Measurements from ENCODE around the gene NAGLU.
A peak's percentile ranks its signal among the peaks of the same experiment; 100 is the strongest.

Gene NAGLU

DNA sequence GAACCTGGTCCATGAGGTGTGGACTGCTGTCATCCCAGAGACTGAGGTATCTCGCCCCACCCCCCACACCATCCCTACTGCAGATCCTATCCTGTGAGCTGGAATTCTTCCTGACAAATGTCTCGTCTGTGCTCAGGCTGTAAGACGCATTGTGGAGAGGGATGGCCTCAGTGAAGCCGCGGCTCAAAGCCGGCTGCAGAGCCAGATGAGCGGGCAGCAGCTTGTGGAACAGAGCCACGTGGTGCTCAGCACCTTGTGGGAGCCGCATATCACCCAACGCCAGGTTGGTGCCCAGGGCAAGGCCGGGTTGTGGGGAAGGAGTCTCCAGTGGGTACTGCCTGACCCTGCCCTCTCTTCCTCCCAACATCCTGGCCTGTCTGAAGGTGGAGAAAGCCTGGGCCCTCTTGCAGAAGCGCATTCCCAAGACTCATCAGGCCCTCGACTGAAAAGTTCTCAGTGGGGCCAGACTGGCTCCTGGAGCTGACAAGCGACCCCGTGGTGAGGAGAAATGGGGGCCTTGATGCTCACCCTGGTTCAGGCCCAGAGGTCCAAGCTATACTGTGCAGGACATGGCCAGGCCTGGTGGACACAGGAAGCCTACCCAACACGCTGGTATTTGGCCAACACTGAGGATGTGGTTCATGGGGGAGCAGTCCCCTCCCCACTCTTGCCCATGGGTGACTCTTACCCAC lies 29.6 kb downstream of the NAGLU start:
- DNase-seq: no peak

DNA sequence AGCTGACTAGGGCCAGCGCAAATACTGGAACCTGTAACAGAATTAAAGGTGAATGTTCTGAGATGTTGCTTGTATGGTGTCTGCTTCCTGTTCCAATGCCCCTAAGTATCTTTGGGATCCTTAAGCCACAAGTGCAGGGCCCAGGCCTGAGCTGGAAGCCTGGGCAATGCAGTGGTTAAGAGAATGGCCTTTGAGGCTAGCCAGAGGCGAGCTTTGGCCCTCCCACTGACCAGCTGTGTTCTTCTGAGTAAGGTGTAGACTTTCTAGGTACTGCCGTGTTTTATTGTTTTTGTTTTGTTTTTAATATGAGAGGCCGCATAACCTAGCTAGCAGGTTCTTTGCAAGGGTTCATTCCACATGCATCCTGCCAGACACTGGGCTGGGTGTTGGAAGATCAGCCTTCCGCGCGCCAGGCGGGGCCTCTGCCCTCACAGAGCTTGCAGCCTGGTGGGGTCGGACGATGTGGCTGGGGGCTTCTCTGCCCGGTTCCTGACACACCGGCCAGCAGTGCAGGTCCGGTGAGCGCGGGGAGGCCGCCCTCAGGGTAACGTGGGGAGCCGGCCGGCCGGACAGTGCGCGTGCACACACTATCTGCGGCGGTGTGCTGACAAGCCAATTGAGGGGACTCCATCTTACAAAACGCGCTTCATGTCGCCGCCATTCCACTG lies 30.3 kb downstream of the NAGLU start:
- DNase-seq: no peak

- DNase-seq: peak; percentile 89 to 92
These were observed 31.0 kb downstream of the NAGLU start, which contains the start of gene MLX for GRCh38 chr17:42566883-42567573. Gene MLX, plus strand, starts transcription at chr17:42567100. Its CDS starts 25 bp downstream, at chr17:42567125.

GRCh38 chr17:42568341-42569111 lies 32.5 kb downstream of the NAGLU start:
- DNase-seq: no peak

DNA sequence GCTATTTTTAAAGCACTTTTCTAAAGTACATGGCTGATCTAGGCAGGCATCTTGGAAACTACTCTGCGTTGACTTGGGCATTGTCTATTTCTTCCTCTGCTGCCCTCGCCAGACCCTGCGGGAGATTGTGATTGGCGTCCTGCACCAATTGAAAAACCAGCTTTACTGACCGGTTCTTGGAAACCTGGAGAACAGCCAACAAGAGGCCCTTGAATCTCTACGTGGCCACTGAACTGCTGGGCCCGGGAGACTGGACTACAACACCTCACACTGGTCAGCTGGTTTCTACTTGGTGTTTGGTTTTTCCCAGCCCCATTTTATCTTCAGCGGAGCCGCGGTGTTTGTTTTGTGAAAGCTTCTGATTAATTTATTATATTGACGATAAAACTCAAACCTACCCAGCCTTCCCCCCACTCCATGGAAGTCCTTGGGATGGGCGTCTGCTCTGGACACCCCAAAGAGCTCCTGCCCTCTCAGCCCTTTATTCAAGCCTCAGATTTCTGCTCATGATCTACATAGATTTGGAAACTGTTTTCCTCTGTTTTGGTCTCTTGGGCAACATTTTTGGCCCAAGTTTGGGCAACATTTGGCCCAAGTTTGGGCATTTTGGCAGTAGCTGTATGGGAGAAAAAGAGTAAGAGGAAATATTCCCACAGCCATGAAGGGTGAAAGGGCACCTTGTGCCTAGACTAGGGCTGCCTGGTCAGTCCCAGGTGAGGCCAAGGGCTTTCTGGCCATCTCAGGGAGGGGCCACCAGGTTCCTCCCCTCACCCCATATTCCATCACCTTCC lies 35.6 kb downstream of the NAGLU start:
- no peak for DNase-seq

- DNase-seq: no peak
These were observed 37.1 kb downstream of the NAGLU start for GRCh38 chr17:42573095-42573494.

DNA sequence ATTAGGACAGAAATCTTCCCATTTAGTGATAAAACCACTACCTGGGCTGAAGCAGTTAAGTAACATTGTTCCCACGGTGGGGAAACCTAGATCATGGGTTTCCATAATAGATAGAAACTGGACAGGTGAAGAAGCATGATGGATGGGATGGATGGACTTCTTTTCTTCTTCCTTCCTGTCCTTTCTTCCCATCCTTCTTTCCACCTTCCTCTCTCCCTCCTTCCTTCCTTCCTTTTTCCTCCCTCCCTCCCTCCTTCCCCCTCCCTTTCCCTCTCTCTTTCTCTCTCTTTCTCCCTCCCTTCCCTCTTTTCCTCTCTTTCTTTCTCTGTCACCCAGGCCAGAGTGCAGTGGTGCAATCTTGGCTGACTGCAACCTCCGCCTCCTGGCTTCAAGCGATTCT lies 38.4 kb downstream of the NAGLU start:
- DNase-seq: no peak

- no peak for DNase-seq
These were observed 41.1 kb downstream of the NAGLU start for GRCh38 chr17:42577140-42577531.

DNA sequence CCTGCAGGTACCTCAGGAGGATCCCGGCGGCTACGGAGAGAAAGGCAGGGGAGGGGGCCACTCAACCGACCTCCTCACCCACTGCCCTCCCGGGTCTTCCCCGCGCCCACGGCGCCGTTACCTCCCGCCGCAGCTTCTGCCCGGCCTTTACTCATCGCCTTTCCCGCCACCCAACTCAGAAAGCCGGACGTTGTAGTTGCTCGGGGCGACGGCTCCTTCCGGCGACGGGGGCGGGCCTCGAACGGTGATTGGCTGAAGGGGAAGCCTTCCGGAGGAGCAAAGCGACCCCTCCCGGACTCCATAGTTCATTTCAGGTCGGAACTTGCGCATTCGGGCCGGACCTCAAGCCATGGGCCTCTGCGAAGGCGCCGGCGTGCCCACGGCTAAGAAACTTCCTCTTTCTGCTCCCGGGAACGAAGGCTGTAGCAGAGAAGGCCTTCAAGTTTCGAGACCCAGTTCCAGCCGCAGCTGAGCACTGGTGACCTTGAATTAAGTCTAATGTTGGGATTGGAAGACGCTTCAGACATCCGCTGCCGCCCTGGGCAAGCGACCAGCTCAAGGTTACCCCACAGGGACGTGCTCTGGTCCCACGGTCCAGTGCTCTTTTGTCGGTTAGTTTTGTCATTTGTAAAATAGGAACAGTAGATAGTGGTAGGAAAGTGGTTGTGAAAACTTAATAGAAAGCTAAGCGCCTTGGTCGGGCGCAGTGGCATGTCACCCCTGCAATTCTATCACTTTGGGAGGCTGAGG lies 41.7 kb downstream of the NAGLU start, which contains the start of gene PSMC3IP:
Gene PSMC3IP (minus strand): TSS at position 198 of the 750 bp plus-strand sequence. CDS start 43 bp downstream, at position 155.
- DNase-seq: peak; percentile 93 to 94

GRCh38 chr17:42578282-42578869 lies 42.3 kb downstream of the NAGLU start:
- DNase-seq: peak; percentile 63 to 73

GRCh38 chr17:42579794-42580551 lies 43.9 kb downstream of the NAGLU start:
- DNase-seq: no peak

- no peak for DNase-seq
These were observed 45.8 kb downstream of the NAGLU start for GRCh38 chr17:42581744-42582270.

GRCh38 chr17:42584880-42585279 lies 48.8 kb downstream of the NAGLU start:
- DNase-seq: no peak

DNA sequence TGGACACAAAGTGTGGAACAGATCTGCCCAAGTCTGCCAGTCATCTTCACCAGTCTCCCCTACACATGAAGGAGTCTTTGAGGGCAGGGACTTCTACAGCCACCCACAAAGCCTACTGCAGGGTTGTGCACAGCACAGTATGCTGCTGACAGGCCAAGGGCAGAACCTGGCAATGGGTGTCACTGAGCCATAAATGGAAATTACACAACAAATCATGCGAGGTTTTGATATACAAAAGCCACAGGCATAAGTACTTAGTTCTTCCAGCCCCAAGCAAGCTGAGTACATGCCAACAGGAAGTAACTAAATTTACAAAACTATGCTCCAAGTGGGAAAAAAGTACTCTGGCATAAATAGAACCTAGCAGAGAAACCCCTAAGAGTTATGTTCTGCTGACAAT lies 49.3 kb downstream of the NAGLU start:
- no peak for DNase-seq

DNA sequence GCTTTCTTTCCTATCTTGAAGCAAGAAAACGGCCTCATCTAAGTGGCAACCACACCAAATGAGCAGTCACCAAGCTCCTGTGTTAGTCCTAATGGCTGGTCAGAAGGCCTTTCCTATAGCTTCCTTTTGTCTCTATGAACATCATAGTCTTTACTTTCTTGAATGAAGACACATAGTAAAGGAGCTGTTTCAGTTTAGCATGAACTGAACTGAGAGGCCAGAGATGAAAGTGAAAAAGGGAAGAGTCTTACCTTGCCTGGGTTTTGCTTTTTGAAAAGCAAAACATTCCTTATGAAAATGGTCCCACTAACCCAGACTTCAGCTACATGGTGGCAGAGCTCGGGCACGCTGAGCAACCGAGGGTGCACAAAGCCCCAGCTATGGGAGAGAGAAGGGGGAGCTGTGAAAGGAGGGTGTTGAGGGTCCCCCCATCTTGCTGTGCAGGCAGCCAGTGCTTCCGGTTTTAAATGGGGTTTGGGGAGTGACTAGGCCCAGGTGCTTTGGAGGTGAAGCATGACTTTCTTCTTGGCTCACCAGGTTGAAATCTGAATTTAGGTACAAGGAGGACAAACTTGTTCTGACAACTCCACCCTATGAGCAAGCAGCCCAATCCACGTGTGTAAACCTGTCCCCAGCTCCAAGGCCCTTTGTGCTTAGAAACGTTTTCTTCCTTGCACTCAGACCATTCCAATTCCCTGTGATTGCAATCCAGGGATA lies 50.6 kb downstream of the NAGLU start:
- DNase-seq: no peak

DNA sequence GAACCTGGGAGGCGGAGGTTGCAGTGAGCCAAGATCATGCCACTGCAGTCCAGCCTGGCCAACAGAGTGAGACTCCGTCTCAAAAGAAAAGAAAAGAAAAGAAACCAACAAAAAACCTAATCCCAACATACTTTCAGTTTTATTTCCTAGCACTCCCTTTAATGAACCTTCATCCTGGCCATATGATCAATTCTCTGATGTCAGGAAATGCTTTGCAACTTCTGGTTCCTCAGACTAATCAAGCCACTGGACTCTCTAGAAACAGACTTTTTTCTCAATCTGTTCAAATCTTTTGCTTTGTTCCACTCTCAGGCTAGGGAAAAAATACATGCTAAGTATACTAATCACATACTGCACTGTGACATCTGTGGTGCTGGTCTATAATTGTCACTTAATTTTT lies 54.8 kb downstream of the NAGLU start:
- DNase-seq: no peak

- DNase-seq: no peak
These were observed 55.4 kb downstream of the NAGLU start for GRCh38 chr17:42591411-42591810.
